Thoracic aorta endothelial cell (primary cell): Measurements from ENCODE around the gene MKRN2. TPM values are rescaled to one million over a fixed set of nuclear protein-coding genes. Genes with fewer than 3 reads are reported as not detected.

Experiments
- small RNA-seq: library from RNA; depleted of rRNA; stranded (forward); fragments of <200 nt; gene quantifications from one replicate; pipeline ENCODE3, GENCODE V24; 2012
- total RNA-seq: library from RNA; depleted of rRNA; stranded (reverse); fragments of >200 nt; gene quantifications from 2 replicates; pipeline ENCODE4 v1.2.3, GENCODE V29; 2012

Gene MKRN2
- total RNA-seq, result 35.5 and 36.8 TPM in 2 replicates

GRCh38 chr3:12556690-12557472 lies at the start of gene MKRN2:
Gene MKRN2 (plus strand): TSS chr3:12557087. CDS start chr3:12557151, 64 bp downstream.

GRCh38 chr3:12545473-12545791 lies 11.5 kb upstream of the MKRN2 start, which contains the start of gene MKRN2OS:
Gene MKRN2OS (minus strand): TSS chr3:12545499. CDS start chr3:12545464, 35 bp downstream.

Small RNA genes lying within 50 kb of the gene (small RNA-seq; reads per million reads assigned to genes)
- gene RF00017, result not detected
- gene RNA5SP123, result not detected
- gene RNU6-377P, result not detected

Other genes with a start within 250 kb of the MKRN2 start
- gene TSEN2, start 72.6 kb upstream of the MKRN2 start, total RNA-seq, result 16.6 and 23.3 TPM in 2 replicates
- gene MKRN2OS, start 11.6 kb upstream of the MKRN2 start, total RNA-seq, result not detected in 2 replicates
- gene RAF1, start 107.0 kb downstream of the MKRN2 start, total RNA-seq, result 86.0 and 92.1 TPM in 2 replicates
- gene TMEM40, start 202.2 kb downstream of the MKRN2 start, total RNA-seq, result not detected in 2 replicates
- gene CAND2, start 239.6 kb downstream of the MKRN2 start, total RNA-seq, result 1.6 and 4.5 TPM in 2 replicates